HepG2 (cell line): ENCODE measurements around the gene MICAL3. TPM values are rescaled to one million over a fixed set of nuclear protein-coding genes. Genes with fewer than 3 reads are reported as not detected.
A peak's percentile ranks its signal among the peaks of the same experiment; 100 is the strongest.

Experiments
- ARID3A ChIP-seq: IDR thresholded peaks from 2 replicates; pipeline ENCODE4 v1.6.1; 2012; ENCODE audit warnings: low read depth, low read length, improper control_type of control experiment
- KLF13 ChIP-seq: sonication (generic); formaldehyde crosslinking; IDR thresholded peaks from 2 replicates; pipeline ENCODE4 v1.4.0; 2020; ENCODE audit warnings: mild to moderate bottlenecking, missing genetic modification reagents
- MAF1 ChIP-seq: sonication (generic); formaldehyde crosslinking; IDR thresholded peaks from 2 replicates; pipeline ENCODE4 v1.5.0; 2020; ENCODE audit warnings: missing genetic modification reagents, borderline replicate concordance
- NFIC ChIP-seq: IDR thresholded peaks from 2 replicates; pipeline ENCODE4 v1.6.1; 2012; ENCODE audit warnings: mild to moderate bottlenecking, low read length, inconsistent platforms
- ONECUT2 ChIP-seq: sonication (generic); formaldehyde crosslinking; IDR thresholded peaks from 2 replicates; pipeline ENCODE4 v1.4.0; 2020; ENCODE audit warnings: missing genetic modification reagents
- PREB ChIP-seq: sonication (generic); formaldehyde crosslinking; IDR thresholded peaks from 2 replicates; pipeline ENCODE4 v1.4.0; 2020; ENCODE audit warnings: missing genetic modification reagents
- PRMT3 ChIP-seq: sonication (generic); formaldehyde crosslinking; IDR thresholded peaks from 2 replicates; pipeline ENCODE4 v1.8.1; 2022; ENCODE audit warnings: low read depth, mild to moderate bottlenecking, moderate library complexity, missing genetic modification reagents, borderline replicate concordance
- SIN3A ChIP-seq: IDR thresholded peaks from 2 replicates; pipeline ENCODE4 v1.6.1; 2011; ENCODE audit warnings: low read depth, mild to moderate bottlenecking, control low read depth, low read length, borderline replicate concordance
- ZFY ChIP-seq: sonication (generic); formaldehyde crosslinking; IDR thresholded peaks from 2 replicates; pipeline ENCODE4 v1.4.0; 2020; ENCODE audit warnings: missing genetic modification reagents
- ZNF230 ChIP-seq: sonication (generic); formaldehyde crosslinking; IDR thresholded peaks from 2 replicates; pipeline ENCODE4 v1.4.0; 2020; ENCODE audit warnings: mild to moderate bottlenecking, missing genetic modification reagents
- ZNF234 ChIP-seq: sonication (generic); formaldehyde crosslinking; conservative IDR thresholded peaks from 2 replicates; pipeline ENCODE4 v1.5.1; 2020; ENCODE audit warnings: mild to moderate bottlenecking, missing genetic modification reagents
- ZNF274 ChIP-seq: sonication (generic); formaldehyde crosslinking; IDR thresholded peaks from 2 replicates; pipeline ENCODE4 v1.5.1; 2020; ENCODE audit warnings: mild to moderate bottlenecking, missing genetic modification reagents
- ZNF407 ChIP-seq: sonication (generic); formaldehyde crosslinking; IDR thresholded peaks from one replicate; pipeline ENCODE4 v1.5.1; 2020; ENCODE audit warnings: mild to moderate bottlenecking, missing genetic modification reagents; ENCODE audit errors: not compliant biosample characterization
- ZNF598 ChIP-seq: sonication (generic); formaldehyde crosslinking; IDR thresholded peaks from 2 replicates; pipeline ENCODE4 v1.5.1; 2020; ENCODE audit warnings: mild to moderate bottlenecking, missing genetic modification reagents, borderline replicate concordance
- ZNF784 ChIP-seq: sonication (generic); formaldehyde crosslinking; IDR thresholded peaks from 2 replicates; pipeline ENCODE4 v1.5.1; 2020; ENCODE audit warnings: missing genetic modification reagents, mild to moderate bottlenecking, borderline replicate concordance
- polyA plus RNA-seq, 8 experiments: library from polyadenylated mRNA; depleted of rRNA in 3 of 8; stranded (reverse) in 7 of 8; unstranded in 1 of 8; fragments of >200 nt; fragmentation: Illumina TruSeq in 4 of 8; extraction: Trizol in 4 of 8; gene quantifications; 2 replicates each; pipeline versions ENCODE4 v1.2.1 to v1.2.3, GENCODE V29; 2011 to 2016; ENCODE audit warnings: low read depth in 4 of 8, missing spikeins in 1 of 8, mixed read lengths in 1 of 8; ENCODE audit not compliant: insufficient read depth in 1 of 8
- total RNA-seq, 5 experiments: library from RNA; depleted of rRNA; stranded (reverse); fragments of >200 nt; fragmentation: Illumina TruSeq; extraction: Trizol; gene quantifications; 2 replicates each; pipeline ENCODE4 v1.2.3, GENCODE V29; 2016; ENCODE audit warnings: low read depth in 1 of 5
- TF ChIP-seq, protein P1 (sequence below): sonication (generic); formaldehyde crosslinking; IDR thresholded peaks from 2 replicates; pipeline ENCODE4 v1.5.0; 2020; ENCODE audit warnings: missing genetic modification reagents, mild to moderate bottlenecking, borderline replicate concordance

Gene MICAL3
- total and polyA plus RNA-seq, 2 of the 13 experiments (the other 11 are each of a cell fraction or from before 2014, with no cell fraction given) = 5.3 to 12.5 TPM

- TF ChIP-seq PRMT3 (CRISPR knock-in tag) (no peak), ZNF230 (CRISPR knock-in tag) (no peak), ZNF784 (CRISPR knock-in tag) (no peak), ZNF234 (CRISPR knock-in tag) (no peak), KLF13 (CRISPR knock-in tag) (no peak), SIN3A (peak; percentile 38; the same call in 1 of the 2 replicates), PREB (CRISPR knock-in tag) (no peak), ONECUT2 (CRISPR knock-in tag) (no peak), NFIC (peak; percentile 62; the same call in 1 of the 2 replicates), ZNF598 (CRISPR knock-in tag) (peak; percentile 67; the same call in 1 of the 2 replicates), MAF1 (no peak), ZNF274 (CRISPR knock-in tag) (peak; percentile 28; the same call in 1 of the 2 replicates), ARID3A (no peak), ZFY (0 out of 2 replicates have a peak, but pooled peaks have one; percentile 24), ZNF407 (CRISPR knock-in tag) (no peak)
- TF ChIP-seq, protein P1, sequence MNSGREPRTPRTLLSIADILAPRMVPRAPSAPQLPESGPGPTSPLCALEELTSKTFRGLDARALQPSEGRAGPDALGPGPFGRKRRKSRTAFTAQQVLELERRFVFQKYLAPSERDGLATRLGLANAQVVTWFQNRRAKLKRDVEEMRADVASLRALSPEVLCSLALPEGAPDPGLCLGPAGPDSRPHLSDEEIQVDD (CRISPR knock-in tag) = no peak
Measured at GRCh38 chr22:18044548-18045271, 20.3 kb upstream of the MICAL3 start (continued).
